HepG2 (cell line): ENCODE measurements around the gene PRR5L. TPM values are rescaled to one million over a fixed set of nuclear protein-coding genes. Genes with fewer than 3 reads are reported as not detected.

Experiments used
- ATAC-seq: fragments of 200-7000 bp; cut with Tn5 transposase; 3 replicates; pipeline ENCODE4 v1.9.1; 2020; ENCODE audit warnings: mild to moderate bottlenecking, moderate library complexity
- BruUV-seq: library from RNA; stranded (reverse); fragments of 400-500 nt; replicated peaks from 2 replicates; lab custom pipeline; 2021; lab: Mats Ljungman, UMichigan
- CTCF ChIA-PET: fragments of 300-600 bp; formaldehyde crosslinking; extraction: SDS; loops from one replicate; lab custom pipeline; 2021; ENCODE audit warnings: low total read pairs, inconsistent platforms, low intra/inter-chr PET ratio; lab: Yijun Ruan, JAX
- POLR2A ChIA-PET: fragments of 350-600 bp; sonication (Branson Sonifier 250); formaldehyde crosslinking; loops from one replicate; lab custom pipeline; 2020; ENCODE audit warnings: antibody characterized with exemption, inconsistent platforms; lab: Yijun Ruan, JAX
- DNase-seq: peaks from one replicate; pipeline ENCODE4 v3.0.0-alpha.2; 2015; ENCODE audit warnings: low spot score
- FAIRE-seq: peaks from 3 replicates; lab custom pipeline; 2011; peaks lifted over from hg19 to GRCh38; lab: Jason Lieb, UNC
- H2AFZ ChIP-seq: one replicate; pipeline ENCODE4 v1.6.1; 2011; ENCODE audit warnings: low read length, inconsistent platforms
- H3K27ac ChIP-seq: fragments of 300-600 bp; 3 replicates; pipeline ENCODE4 v1.8.0; 2011; ENCODE audit warnings: mixed run types, mild to moderate bottlenecking, mixed read lengths, low read length, inconsistent platforms; ENCODE audit not compliant: insufficient read depth; ENCODE audit errors: extremely low read length
- H3K27me3 ChIP-seq, 2 experiments: fragments of 200-600 bp in 1 of 2; 2 replicates in 1 of 2; 3 replicates in 1 of 2; pipeline versions ENCODE4 v1.6.0 to v1.8.0; 2011; ENCODE audit warnings: low read length in 2 of 2, mild to moderate bottlenecking in 2 of 2, moderate library complexity in 2 of 2, inconsistent platforms in 1 of 2; ENCODE audit not compliant: insufficient read depth in 2 of 2, control insufficient read depth in 1 of 2
- H3K36me3 ChIP-seq, 2 experiments: fragments of 200-600 bp in 1 of 2; replicated peaks in 1 of 2; 2 replicates in 1 of 2; 3 replicates in 1 of 2; pipeline versions ENCODE4 v1.5.1 to v1.8.0; 2011; ENCODE audit warnings: low read length in 2 of 2, inconsistent platforms in 1 of 2; ENCODE audit not compliant: insufficient read depth in 2 of 2, control insufficient read depth in 1 of 2
- H3K4me1 ChIP-seq: 2 replicates; pipeline ENCODE4 v1.5.1; 2012; ENCODE audit warnings: low read length, inconsistent platforms; ENCODE audit not compliant: insufficient read depth
- H3K4me2 ChIP-seq: 2 replicates; pipeline ENCODE4 v1.6.0; 2011; ENCODE audit warnings: low read depth, low read length, inconsistent platforms
- H3K4me3 ChIP-seq, 3 experiments: fragments of 200-600 bp in 1 of 3; sonication (generic), shearing (Covaris generic) in 1 of 3; replicated peaks in 1 of 3; 2 replicates each; pipeline ENCODE4 v1.5.1; 2011 to 2016; ENCODE audit warnings: low read length in 3 of 3, inconsistent platforms in 2 of 3, low read depth in 2 of 3, mild to moderate bottlenecking in 2 of 3, control low read depth in 1 of 3, mixed read lengths in 1 of 3; ENCODE audit not compliant: insufficient read depth in 1 of 3
- H3K79me2 ChIP-seq: one replicate; pipeline ENCODE4 v1.6.1; 2011; ENCODE audit warnings: low read length, inconsistent platforms; ENCODE audit not compliant: insufficient read depth
- H3K9ac ChIP-seq: 2 replicates; pipeline ENCODE4 v1.6.0; 2011; ENCODE audit warnings: mild to moderate bottlenecking, low read depth, low read length, inconsistent platforms; ENCODE audit not compliant: insufficient read depth
- H3K9me3 ChIP-seq: 2 replicates; pipeline ENCODE4 v1.5.1; 2012; ENCODE audit warnings: mild to moderate bottlenecking, low read length
- H4K20me1 ChIP-seq: 2 replicates; pipeline ENCODE4 v1.6.0; 2011; ENCODE audit warnings: inconsistent platforms, mild to moderate bottlenecking, low read length, moderate library complexity; ENCODE audit not compliant: insufficient read depth
- CENPT ChIP-seq: sonication (generic); formaldehyde crosslinking; IDR thresholded peaks from 2 replicates; pipeline ENCODE4 v1.8.0; 2022; ENCODE audit warnings: low read depth, mild to moderate bottlenecking, moderate library complexity, missing genetic modification reagents
- DBP ChIP-seq: sonication (generic); formaldehyde crosslinking; IDR thresholded peaks from 2 replicates; pipeline ENCODE4 v1.4.0; 2020; ENCODE audit warnings: missing genetic modification reagents; ENCODE audit errors: not compliant biosample characterization
- FOXM1 ChIP-seq: sonication (generic); formaldehyde crosslinking; IDR thresholded peaks from 2 replicates; pipeline ENCODE4 v1.5.0; 2020; ENCODE audit warnings: missing genetic modification reagents
- GATAD1 ChIP-seq: IDR thresholded peaks from 2 replicates; pipeline ENCODE4 v1.6.1; 2016; ENCODE audit warnings: missing genetic modification reagents, missing compliant biosample characterization
- IKZF4 ChIP-seq: sonication (generic); formaldehyde crosslinking; IDR thresholded peaks from 2 replicates; pipeline ENCODE4 v1.5.1; 2020; ENCODE audit warnings: borderline replicate concordance, mild to moderate bottlenecking, low read depth, missing genetic modification reagents; ENCODE audit errors: not compliant biosample characterization
- KDM5B ChIP-seq: sonication (generic); formaldehyde crosslinking; IDR thresholded peaks from 2 replicates; pipeline ENCODE4 v1.4.0; 2020; ENCODE audit warnings: missing genetic modification reagents, mild to moderate bottlenecking, borderline replicate concordance
- KLF9 ChIP-seq: IDR thresholded peaks from 2 replicates; pipeline ENCODE4 v1.6.1; 2016; ENCODE audit warnings: low read depth
- MTA1 ChIP-seq: sonication (generic); formaldehyde crosslinking; IDR thresholded peaks from 2 replicates; pipeline ENCODE4 v1.4.0; 2020; ENCODE audit warnings: missing genetic modification reagents, mild to moderate bottlenecking, borderline replicate concordance
- PTBP1 ChIP-seq: fragments of 200-400 bp; formaldehyde crosslinking; IDR thresholded peaks from 2 replicates; pipeline ENCODE4 v1.6.1; 2018; ENCODE audit warnings: low read length, low read depth; ENCODE audit not compliant: poor library complexity, severe bottlenecking
- RORA ChIP-seq: sonication (generic); formaldehyde crosslinking; IDR thresholded peaks from 2 replicates; pipeline ENCODE4 v1.5.0; 2020; ENCODE audit warnings: mild to moderate bottlenecking, missing genetic modification reagents, moderate library complexity
- SALL1 ChIP-seq: sonication (generic); formaldehyde crosslinking; IDR thresholded peaks from 2 replicates; pipeline ENCODE4 v1.8.0; 2022; ENCODE audit warnings: mild to moderate bottlenecking, missing genetic modification reagents
- SAP130 ChIP-seq: IDR thresholded peaks from 2 replicates; pipeline ENCODE4 v1.6.1; 2016; ENCODE audit warnings: low read depth
- SIN3A ChIP-seq: IDR thresholded peaks from 2 replicates; pipeline ENCODE4 v1.6.1; 2011; ENCODE audit warnings: low read depth, mild to moderate bottlenecking, control low read depth, low read length, borderline replicate concordance
- ZBTB39 ChIP-seq: sonication (generic); formaldehyde crosslinking; IDR thresholded peaks from 2 replicates; pipeline ENCODE4 v1.5.0; 2020; ENCODE audit warnings: missing genetic modification reagents
- ZFP36L2 ChIP-seq: sonication (generic); formaldehyde crosslinking; IDR thresholded peaks from 2 replicates; pipeline ENCODE4 v1.4.0; 2020; ENCODE audit warnings: missing genetic modification reagents
- ZNF598 ChIP-seq: sonication (generic); formaldehyde crosslinking; IDR thresholded peaks from 2 replicates; pipeline ENCODE4 v1.5.1; 2020; ENCODE audit warnings: mild to moderate bottlenecking, missing genetic modification reagents, borderline replicate concordance
- ZSCAN25 ChIP-seq: sonication (generic); formaldehyde crosslinking; IDR thresholded peaks from 2 replicates; pipeline ENCODE4 v1.8.0; 2022; ENCODE audit warnings: mild to moderate bottlenecking, missing genetic modification reagents
- WGBS: methylation state at CpG from one replicate; pipeline ENCODE4 v1.1.6; 2017; ENCODE audit warnings: low lambda C conversion rate; 5-methylcytosine and 5-hydroxymethylcytosine counted together
- in situ Hi-C: cut with HindIII; loops from 2 replicates; pipeline ENCODE4 v1.10.0; 2017; ENCODE audit warnings: low pct_unique_long_range_greater_than_20kb; ENCODE audit not compliant: extremely low pct_ligation_motif_present
- intact Hi-C: fragments of 100-400 bp; cut with micrococcal nuclease; formaldehyde crosslinking; loops from one replicate; pipeline ENCODE4 v1.10.0; 2022; ENCODE audit not compliant: unreplicated experiment
- polyA plus RNA-seq, 8 experiments: library from polyadenylated mRNA; depleted of rRNA in 3 of 8; stranded (reverse) in 7 of 8; unstranded in 1 of 8; fragments of >200 nt; fragmentation: Illumina TruSeq in 4 of 8; extraction: Trizol in 4 of 8; gene quantifications; 2 replicates each; pipeline versions ENCODE4 v1.2.1 to v1.2.3, GENCODE V29; 2011 to 2016; ENCODE audit warnings: low read depth in 4 of 8, missing spikeins in 1 of 8, mixed read lengths in 1 of 8; ENCODE audit not compliant: insufficient read depth in 1 of 8
- total RNA-seq, 5 experiments: library from RNA; depleted of rRNA; stranded (reverse); fragments of >200 nt; fragmentation: Illumina TruSeq; extraction: Trizol; gene quantifications; 2 replicates each; pipeline ENCODE4 v1.2.3, GENCODE V29; 2016; ENCODE audit warnings: low read depth in 1 of 5

Gene PRR5L
- total and polyA plus RNA-seq, 2 of the 13 experiments (the other 11 are each of a cell fraction or from before 2014, with no cell fraction given), result 0.16 TPM; not detected in 1

GRCh38 chr11:36469063-36469462 lies 173.0 kb downstream of the PRR5L start (continued):
- TF ChIP-seq CENPT, result no peak
- no peak for TF ChIP-seq ZSCAN25
- no peak for TF ChIP-seq MTA1 (CRISPR knock-in tag)

GRCh38 chr11:36469881-36470802 lies 174.1 kb downstream of the PRR5L start:
- intact Hi-C loops, result no loop called here
- DNase-seq (no peak), FAIRE-seq (no peak), ATAC-seq (no peak)
- Histone ChIP-seq H3K4me1 (no peaks in the 10 kb centered on the region), H3K9me3 (no peaks in the 10 kb centered on the region), H3K79me2 (no peaks in the 10 kb centered on the region), H3K4me2 (no peak overlapping the region), H3K9ac (no peak overlapping the region), H3K27ac (no peak overlapping the region), H3K27me3 (no peaks in the 10 kb centered on the region), H4K20me1 (no peaks in the 10 kb centered on the region), H3K4me3 (no peak overlapping the region), H3K36me3 (no peaks in the 10 kb centered on the region), H2AFZ (no peak overlapping the region)
- TF ChIP-seq DBP (no peak), SIN3A (no peak), IKZF4 (CRISPR knock-in tag) (no peak), ZNF598 (CRISPR knock-in tag) (no peak), FOXM1 (CRISPR knock-in tag) (no peak), ZFP36L2 (CRISPR knock-in tag) (no peak), RORA (no peak), PTBP1 (no peak), SAP130 (CRISPR knock-in tag) (no peak), GATAD1 (CRISPR knock-in tag) (no peak), KLF9 (CRISPR knock-in tag) (no peak), KDM5B (CRISPR knock-in tag) (no peak), SALL1 (no peak), ZBTB39 (CRISPR knock-in tag) (no peak)
- in situ Hi-C loops, result loop anchor here (10.0 kb wide), 1 partner anchor 165 kb away; no protein-coding TSS in a partner anchor
- POLR2A ChIA-PET, result no interaction called here
- BruUV-seq, result no TSS peak
- CTCF ChIA-PET, result no interaction called here
- WGBS, result 51% methylated on average over 5 of the region's 5 CpGs
